A549 (cell line): Measurements from ENCODE around the gene FUT8.

Experiments used
- CTCF ChIP-seq: fragments of >200 bp; sonication (Bioruptor Twin); formaldehyde crosslinking; IDR thresholded peaks from 3 replicates; pipeline ENCODE4 v1.5.1; 2016
- ELK1 ChIP-seq: fragments of 150-350 bp; IDR thresholded peaks from 2 replicates; pipeline ENCODE4 v1.6.1; 2014; ENCODE audit warnings: low read depth, mild to moderate bottlenecking, low read length
- ESRRA ChIP-seq: fragments of 150-350 bp; IDR thresholded peaks from 2 replicates; pipeline ENCODE4 v1.6.1; 2014; ENCODE audit warnings: mild to moderate bottlenecking, low read length, borderline replicate concordance
- FOXS1 ChIP-seq: fragments of 250-450 bp; sonication (Bioruptor Pico); IDR thresholded peaks from 2 replicates; pipeline ENCODE4 v1.5.0; 2020; ENCODE audit warnings: mild to moderate bottlenecking, moderate library complexity
- MAX ChIP-seq: IDR thresholded peaks from 2 replicates; pipeline ENCODE4 v1.6.1; 2012
- NR3C1 ChIP-seq: fragments of >200 bp; sonication (Bioruptor Twin); formaldehyde crosslinking; IDR thresholded peaks from 3 replicates; pipeline ENCODE4 v1.6.1; 2017
- POLR2A ChIP-seq: IDR thresholded peaks from 2 replicates; pipeline ENCODE4 v1.6.1; 2012; ENCODE audit warnings: mild to moderate bottlenecking, low read length
- RCOR1 ChIP-seq: fragments of 150-350 bp; IDR thresholded peaks from 2 replicates; pipeline ENCODE4 v1.6.1; 2014; ENCODE audit warnings: antibody characterized with exemption, low read length, low read depth
- REST ChIP-seq: fragments of 200-600 bp; sonication (generic); IDR thresholded peaks from 2 replicates; pipeline ENCODE4 v1.6.1; 2016; ENCODE audit warnings: antibody characterized with exemption, mild to moderate bottlenecking, moderate library complexity
- ZFP36 ChIP-seq: fragments of 450-650 bp; IDR thresholded peaks from 2 replicates; pipeline ENCODE4 v1.6.1; 2014; ENCODE audit warnings: borderline replicate concordance; ENCODE audit not compliant: partially characterized antibody

- no peak for TF ChIP-seq FOXS1 (CRISPR knock-in tag)
- TF ChIP-seq RCOR1: no peak
- no peak for TF ChIP-seq MAX
- TF ChIP-seq CTCF: no peak
- no peak for TF ChIP-seq REST
- no peak for TF ChIP-seq ESRRA
- TF ChIP-seq ZFP36: no peak
- no peak for TF ChIP-seq ELK1
- no peak for TF ChIP-seq POLR2A
- TF ChIP-seq NR3C1: no peak
Observed at GRCh38 chr14:65751510-65751909, 339.0 kb downstream of the FUT8 start.
